ENCODE measurements around the gene MAP3K20.

The MAP3K20 gene

GRCh38 chr2:173226899-173227698 lies 151.5 kb downstream of the MAP3K20 start:
- TF ChIP-seq CTCF (IDR thresholded peaks at IDR 0.05; ENCODE audit: borderline replicate concordance, control extremely low read depth, extremely low read depth, insufficient read depth, missing control alignments), result no peak

GRCh38 chr2:173229086-173229485 lies 153.4 kb downstream of the MAP3K20 start:
- in situ Hi-C loops (cut with MboI; ENCODE audit: low sequenced_read_pairs, unreplicated experiment), result no loop called here
- no peak for TF ChIP-seq CTCF (IDR thresholded peaks at IDR 0.05; ENCODE audit: borderline replicate concordance, control extremely low read depth, extremely low read depth, insufficient read depth, missing control alignments)
- DNase-seq (ENCODE audit: low spot score), result no peak

More at GRCh38 chr2:173226899-173227698, 151.5 kb downstream of the MAP3K20 start:
- DNase-seq (ENCODE audit: low spot score), result no peak
- in situ Hi-C loops (cut with MboI; ENCODE audit: low sequenced_read_pairs, unreplicated experiment), result no loop called here

GRCh38 chr2:173230181-173230580 lies 154.5 kb downstream of the MAP3K20 start:
- DNase-seq (ENCODE audit: low spot score), result no peak
- in situ Hi-C loops (cut with MboI; ENCODE audit: low sequenced_read_pairs, unreplicated experiment), result no loop called here
- TF ChIP-seq CTCF (IDR thresholded peaks at IDR 0.05; ENCODE audit: borderline replicate concordance, control extremely low read depth, extremely low read depth, insufficient read depth, missing control alignments), result no peak

GRCh38 chr2:173231042-173231441 lies 155.4 kb downstream of the MAP3K20 start:
- no peak for DNase-seq (ENCODE audit: low spot score)
- in situ Hi-C loops (cut with MboI; ENCODE audit: low sequenced_read_pairs, unreplicated experiment), result no loop called here
- no peak for TF ChIP-seq CTCF (IDR thresholded peaks at IDR 0.05; ENCODE audit: borderline replicate concordance, control extremely low read depth, extremely low read depth, insufficient read depth, missing control alignments)

- no peak for TF ChIP-seq CTCF (IDR thresholded peaks at IDR 0.05; ENCODE audit: borderline replicate concordance, control extremely low read depth, extremely low read depth, insufficient read depth, missing control alignments)
- in situ Hi-C loops (cut with MboI; ENCODE audit: low sequenced_read_pairs, unreplicated experiment), result no loop called here
Observed at GRCh38 chr2:173231465-173231864, 155.8 kb downstream of the MAP3K20 start.

GRCh38 chr2:173232956-173233744 lies 157.5 kb downstream of the MAP3K20 start:
- in situ Hi-C loops (cut with MboI; ENCODE audit: low sequenced_read_pairs, unreplicated experiment), result no loop called here
- TF ChIP-seq CTCF (IDR thresholded peaks at IDR 0.05; ENCODE audit: borderline replicate concordance, control extremely low read depth, extremely low read depth, insufficient read depth, missing control alignments), result no peak

More at GRCh38 chr2:173231465-173231864, 155.8 kb downstream of the MAP3K20 start:
- DNase-seq (ENCODE audit: low spot score), result no peak

More at GRCh38 chr2:173232956-173233744, 157.5 kb downstream of the MAP3K20 start:
- no peak for DNase-seq (ENCODE audit: low spot score)

All from GM13976 (cell line).